NCI-H524 (cell line): ENCODE results near the gene KLHDC10.
"Not testable (repeated sequence)": the region's sequence is repeated elsewhere in the genome, so short reads cannot be mapped to it uniquely, and the experiment has no call there.

ENCODE experiments used
- DNase-seq, 2 experiments: peaks; one replicate each; lab custom pipeline; 2025; lab: John Stamatoyannopoulos, UW

KLHDC10 gene

GRCh38 chr7:130118294-130118693, 48.0 kb downstream of the KLHDC10 start:
- DNase-seq: no peak

- no peak for DNase-seq
These were observed 48.5 kb downstream of the KLHDC10 start for GRCh38 chr7:130118801-130119200.

- DNase-seq: no peak
These were observed 53.2 kb downstream of the KLHDC10 start for GRCh38 chr7:130123501-130123900.

- no peak for DNase-seq
These were observed 54.4 kb downstream of the KLHDC10 start for GRCh38 chr7:130124711-130125110.

GRCh38 chr7:130126840-130127239, 56.5 kb downstream of the KLHDC10 start:
- not testable (repeated sequence) for DNase-seq

- no peak for DNase-seq
These were observed 57.1 kb downstream of the KLHDC10 start for GRCh38 chr7:130127404-130127803.

- DNase-seq: no peak
These were observed 57.5 kb downstream of the KLHDC10 start for GRCh38 chr7:130127821-130128317.

- DNase-seq: no peak
These were observed 58.7 kb downstream of the KLHDC10 start for GRCh38 chr7:130129011-130129411.

- DNase-seq: no peak
These were observed 61.0 kb downstream of the KLHDC10 start for GRCh38 chr7:130131191-130131834.

GRCh38 chr7:130131964-130132875, 61.9 kb downstream of the KLHDC10 start:
- DNase-seq: peak; percentile 49 to 70

- DNase-seq: no peak
These were observed 62.9 kb downstream of the KLHDC10 start for GRCh38 chr7:130133029-130133782.

GRCh38 chr7:130134106-130134636, 63.8 kb downstream of the KLHDC10 start:
- DNase-seq: no peak

GRCh38 chr7:130134726-130135125, 64.4 kb downstream of the KLHDC10 start:
- no peak for DNase-seq

- DNase-seq: no peak
These were observed 65.2 kb downstream of the KLHDC10 start for GRCh38 chr7:130135208-130136205.

- DNase-seq: no peak
These were observed 66.3 kb downstream of the KLHDC10 start for GRCh38 chr7:130136579-130137167.

- no peak for DNase-seq
These were observed 66.9 kb downstream of the KLHDC10 start for GRCh38 chr7:130137207-130137606.

- DNase-seq: no peak
These were observed 69.0 kb downstream of the KLHDC10 start for GRCh38 chr7:130139193-130139960.

GRCh38 chr7:130140551-130141160, 70.3 kb downstream of the KLHDC10 start:
- DNase-seq: no peak
